Activated T-helper 9 cell treated with anti-CD3 and anti-CD28 coated beads, Interleukin-2, amount 50 U/mL, for 16 hours (primary cell): ENCODE results near the gene TTC14.

ENCODE experiments used
- DNase-seq: peaks from one replicate; pipeline ENCODE4 v3.0.0-alpha.2; 2020; ENCODE audit warnings: low read depth

TTC14 gene

DNA sequence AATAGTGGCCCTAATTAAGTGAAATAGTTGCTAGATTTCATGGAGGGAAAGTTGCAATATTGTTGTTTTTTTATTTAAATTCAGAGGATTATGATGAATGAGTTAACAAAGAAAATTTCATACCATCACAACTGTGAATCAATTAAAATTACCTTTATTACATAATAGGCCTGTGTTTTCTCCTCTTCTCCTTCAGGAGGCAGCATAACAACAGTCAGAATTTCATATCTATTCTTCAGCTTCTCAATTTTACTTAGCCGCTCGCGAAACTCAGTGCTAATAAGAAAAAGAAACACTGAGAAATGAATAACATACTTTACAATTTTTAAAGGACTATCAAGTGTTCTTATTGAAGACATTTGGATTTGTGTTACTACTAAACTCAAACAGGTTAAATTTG, 29.4 kb downstream of the TTC14 start:
- DNase-seq, result no peak

DNA sequence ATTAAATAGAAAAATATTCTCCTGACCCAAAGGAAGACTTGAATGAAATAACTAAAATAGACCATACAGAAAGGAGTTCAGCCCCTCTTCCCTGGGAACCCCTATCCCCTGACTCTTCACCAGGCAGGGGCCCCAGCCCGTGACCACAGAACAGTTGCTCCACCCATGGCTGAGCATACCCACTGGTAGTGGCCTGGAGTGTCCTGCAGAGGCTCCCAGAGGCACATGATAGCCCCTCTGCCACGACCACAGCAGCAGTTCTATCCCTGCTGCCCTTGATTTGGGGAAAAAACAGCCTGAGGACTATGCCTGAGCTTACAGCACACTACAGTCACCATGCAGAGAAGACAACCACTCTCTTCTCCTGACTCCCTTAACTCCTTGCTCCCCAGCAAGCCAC, 31.8 kb downstream of the TTC14 start:
- DNase-seq, result no peak

DNA sequence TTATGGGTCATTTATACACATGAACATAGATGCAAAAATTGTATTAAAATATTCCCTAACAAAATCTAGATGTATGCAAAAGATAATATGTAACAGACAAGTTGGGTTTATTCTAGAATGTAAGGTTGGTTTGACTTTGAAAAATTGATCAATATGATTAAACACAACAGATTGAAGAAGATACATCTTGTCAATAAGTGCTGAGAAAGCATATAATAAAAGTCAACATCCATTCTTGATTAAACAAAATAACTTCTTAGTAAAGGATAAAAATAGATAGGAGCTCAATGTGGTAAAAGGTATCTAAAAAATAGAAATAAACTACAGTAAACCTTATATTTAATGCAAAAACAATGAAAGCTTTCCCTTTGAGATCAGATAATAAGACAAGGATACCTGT, 39.0 kb downstream of the TTC14 start:
- no peak for DNase-seq

DNA sequence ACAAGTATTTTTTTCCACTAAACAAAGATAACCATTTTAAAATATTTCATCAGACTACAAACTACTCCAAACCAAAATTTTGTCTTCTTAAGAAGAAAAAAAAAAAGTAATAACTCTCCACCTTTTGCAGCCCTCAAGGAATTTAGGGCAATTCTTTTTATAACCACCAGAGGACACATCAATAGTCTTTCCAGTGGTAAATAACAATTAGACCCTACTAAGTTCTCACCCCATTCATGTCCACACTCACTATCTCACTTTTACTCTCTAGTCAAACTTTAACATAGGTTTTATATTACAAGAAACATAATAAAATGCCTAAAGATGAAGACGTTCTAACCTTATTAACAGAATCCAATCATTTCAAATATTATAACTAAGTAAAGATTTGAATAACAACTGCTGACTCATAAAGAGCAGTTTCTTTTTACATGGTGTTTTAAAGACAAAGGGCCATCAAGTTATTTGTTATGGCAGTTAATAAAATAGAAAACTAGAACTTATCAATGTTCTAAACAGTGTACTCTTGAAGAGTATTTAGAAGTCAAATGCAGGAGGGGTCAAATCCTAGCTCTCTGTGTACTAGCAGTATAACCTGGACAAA, 44.3 kb downstream of the TTC14 start:
- DNase-seq, result no peak

DNA sequence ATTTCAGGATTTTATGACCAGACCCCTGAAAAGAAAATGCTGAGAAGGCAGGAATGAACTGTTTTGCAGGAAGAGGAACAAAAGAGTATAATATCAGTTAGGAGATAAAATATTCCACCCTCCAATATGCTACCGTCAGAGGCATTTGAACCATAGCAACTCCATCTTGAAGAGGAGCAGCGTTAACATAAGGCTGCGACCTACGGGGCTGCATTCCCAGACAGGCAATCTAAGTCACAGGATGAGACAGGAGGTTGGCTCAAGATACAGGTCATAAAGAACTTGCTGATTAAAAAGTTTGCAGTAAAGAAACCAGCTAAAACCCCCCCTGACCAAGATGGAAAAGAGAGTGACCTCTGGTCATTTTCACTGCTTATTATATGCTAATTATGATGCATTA, 54.4 kb downstream of the TTC14 start:
- no peak for DNase-seq

- DNase-seq, result no peak
Measured at GRCh38 chr3:180657094-180657493, 55.1 kb downstream of the TTC14 start.
